HG03060 (cell line): ENCODE measurements around the gene OR2J2.
"Not testable (repeated sequence)": the region's sequence is repeated elsewhere in the genome, so short reads cannot be mapped to it uniquely, and the experiment has no call there.

Experiments
- ATAC-seq: cut with Tn5 transposase; IDR thresholded peaks from one replicate; pipeline ENCODE4 v1.9.1; 2021; ENCODE audit warnings: low read depth, moderate number of reproducible peaks; ENCODE audit not compliant: unreplicated experiment

The OR2J2 gene

DNA sequence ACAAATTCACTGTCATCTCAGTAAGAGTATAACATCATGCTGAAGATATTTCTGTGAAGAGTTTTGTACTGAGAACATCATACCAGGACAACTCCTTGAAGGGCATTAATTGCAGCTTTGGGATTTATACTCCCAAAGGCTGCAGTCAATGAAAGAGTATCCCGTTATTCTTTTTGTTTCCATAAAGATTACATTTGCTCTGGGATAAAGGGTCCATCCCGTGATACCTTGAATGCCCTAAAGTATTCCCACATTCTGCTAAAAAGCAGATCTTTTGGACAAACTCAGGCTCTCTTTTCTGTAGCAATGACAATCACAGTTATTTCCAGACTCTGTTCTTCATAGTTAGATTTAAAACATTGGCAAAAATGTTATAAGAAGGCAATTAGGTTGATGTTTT, at the start of gene OR2J2:
OR2J2 (plus strand) TSS at position 301 of the 400 bp plus-strand sequence. CDS start 2,729 bp downstream, outside the sequence.
- not testable (repeated sequence) for ATAC-seq

- no peak for ATAC-seq
Observed at GRCh38 chr6:29129326-29130012, 41.2 kb upstream of the OR2J2 start.

DNA sequence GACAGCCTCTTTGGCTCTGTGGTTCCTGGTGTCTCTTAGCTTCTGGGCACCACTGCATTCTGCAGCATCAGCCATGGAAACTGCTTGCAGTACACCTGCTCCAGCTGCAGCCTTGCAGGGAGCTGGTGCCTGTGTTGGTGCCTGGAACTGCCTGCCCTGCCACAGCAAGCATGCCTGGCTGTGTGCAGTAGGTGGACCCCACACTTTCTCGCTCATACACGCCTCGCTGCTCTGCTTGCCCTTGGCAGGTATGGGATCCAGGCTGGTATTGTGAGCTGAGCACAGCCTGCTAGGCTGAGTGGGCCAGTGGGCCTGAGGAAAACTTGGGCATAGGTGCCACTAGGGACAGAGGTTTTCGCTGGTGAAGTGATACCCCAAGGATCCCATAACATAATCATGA, 40.1 kb upstream of the OR2J2 start:
- ATAC-seq = no peak

GRCh38 chr6:29131691-29132090, 39.0 kb upstream of the OR2J2 start:
- ATAC-seq = no peak

GRCh38 chr6:29137724-29138123, 33.0 kb upstream of the OR2J2 start:
- no peak for ATAC-seq

DNA sequence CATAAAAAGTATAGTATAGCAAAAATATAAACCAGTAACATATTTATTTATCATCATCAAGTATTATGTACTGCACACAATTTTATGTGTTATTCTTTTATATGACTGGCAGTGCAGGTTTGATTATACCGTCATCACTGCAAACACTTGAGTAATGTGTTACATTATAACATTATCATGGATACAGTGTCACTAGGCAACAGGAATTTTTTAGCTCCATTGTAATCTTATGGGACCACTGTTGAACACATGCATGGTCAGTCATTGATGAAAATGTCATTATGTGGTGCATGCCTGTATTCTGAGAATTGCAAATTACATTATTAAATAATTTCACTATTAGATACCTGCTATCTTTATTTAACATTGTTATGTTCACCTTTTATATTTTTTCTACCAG, 29.1 kb upstream of the OR2J2 start:
- ATAC-seq = no peak

DNA sequence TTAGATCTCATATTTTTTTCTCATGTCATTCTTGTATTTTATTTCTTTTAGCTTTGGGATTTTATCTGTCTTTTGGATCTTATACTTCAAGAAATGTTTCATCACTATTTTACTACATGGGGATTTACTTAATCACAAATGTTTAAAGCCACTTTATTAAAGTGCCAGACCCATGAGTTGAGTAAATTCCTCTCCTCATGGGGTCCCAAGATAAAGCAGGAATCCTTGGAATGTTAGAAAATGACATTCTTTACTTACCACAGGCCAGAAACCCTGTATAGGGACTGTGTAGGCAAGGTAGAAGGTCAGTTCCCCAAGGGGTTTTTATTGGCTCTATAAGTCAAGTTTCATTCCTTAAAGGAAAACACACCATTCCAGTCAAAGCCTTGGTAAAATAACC, 28.4 kb upstream of the OR2J2 start:
- no peak for ATAC-seq

- ATAC-seq = no peak
Observed at GRCh38 chr6:29146179-29146578, 24.5 kb upstream of the OR2J2 start.

- no peak for ATAC-seq
Observed at GRCh38 chr6:29147074-29147473, 23.6 kb upstream of the OR2J2 start.

GRCh38 chr6:29149444-29149843, 21.3 kb upstream of the OR2J2 start:
- not testable (repeated sequence) for ATAC-seq

- no peak for ATAC-seq
Observed at GRCh38 chr6:29153083-29153482, 17.6 kb upstream of the OR2J2 start.

DNA sequence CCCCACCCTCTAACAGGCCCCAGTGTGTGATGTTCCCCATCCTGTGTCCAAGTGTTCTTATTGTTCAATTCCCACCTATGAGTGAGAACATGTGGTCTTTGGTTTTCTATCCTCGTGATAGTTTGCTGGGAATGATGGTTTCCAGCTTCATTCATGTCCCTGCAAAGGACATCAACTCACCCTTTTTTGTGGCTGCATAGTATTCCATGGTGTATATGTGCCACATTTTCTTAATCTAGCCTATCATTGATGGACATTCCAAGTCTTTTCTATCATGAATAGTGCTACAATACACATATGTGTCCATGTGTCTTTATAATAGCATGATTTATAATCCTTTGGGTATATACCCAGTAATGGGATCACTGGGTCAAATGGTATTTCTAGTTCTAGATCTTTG, 15.5 kb upstream of the OR2J2 start:
- ATAC-seq = not testable (repeated sequence)

GRCh38 chr6:29159922-29160321, 10.8 kb upstream of the OR2J2 start:
- ATAC-seq = not testable (repeated sequence)

DNA sequence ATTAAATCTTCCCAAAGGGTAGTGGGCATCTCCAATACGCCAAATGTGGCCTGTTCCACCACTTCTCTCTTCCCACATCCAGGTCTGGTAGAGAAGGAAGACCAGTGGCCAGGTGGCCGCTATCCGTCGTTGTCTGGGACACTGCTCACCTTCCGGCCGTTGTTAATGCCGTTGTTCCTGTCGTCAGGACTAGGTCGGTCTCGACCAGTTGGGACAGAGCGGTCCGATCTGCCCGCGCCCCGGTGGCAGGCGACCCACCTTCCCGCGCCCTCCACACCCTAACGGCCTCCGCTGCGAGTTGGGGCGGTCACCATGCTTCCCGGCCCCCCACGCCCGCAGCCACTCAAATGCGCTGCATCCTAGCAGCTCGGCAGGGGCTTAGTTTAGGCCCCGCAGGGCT, 5.1 kb upstream of the OR2J2 start:
- not testable (repeated sequence) for ATAC-seq

DNA sequence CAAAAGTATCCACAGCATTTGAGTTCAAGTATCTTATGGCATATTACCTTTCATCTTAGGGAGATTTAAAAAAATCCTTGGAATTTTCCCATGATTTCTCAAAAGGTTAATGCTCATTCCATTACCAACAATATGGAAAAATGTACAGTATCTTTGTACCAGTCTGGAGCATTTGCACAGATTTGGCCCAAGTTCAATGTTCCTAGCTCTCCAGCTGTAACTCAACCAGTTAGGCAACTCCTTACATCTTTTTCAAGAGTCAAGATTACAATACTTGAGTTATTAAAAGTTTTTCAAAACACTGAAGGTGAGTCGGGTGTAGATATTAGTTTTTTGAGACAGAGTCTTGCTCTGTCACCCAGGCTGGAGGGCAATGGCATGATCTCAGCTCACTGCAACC, 1.0 kb downstream of the OR2J2 start:
- no peak for ATAC-seq

DNA sequence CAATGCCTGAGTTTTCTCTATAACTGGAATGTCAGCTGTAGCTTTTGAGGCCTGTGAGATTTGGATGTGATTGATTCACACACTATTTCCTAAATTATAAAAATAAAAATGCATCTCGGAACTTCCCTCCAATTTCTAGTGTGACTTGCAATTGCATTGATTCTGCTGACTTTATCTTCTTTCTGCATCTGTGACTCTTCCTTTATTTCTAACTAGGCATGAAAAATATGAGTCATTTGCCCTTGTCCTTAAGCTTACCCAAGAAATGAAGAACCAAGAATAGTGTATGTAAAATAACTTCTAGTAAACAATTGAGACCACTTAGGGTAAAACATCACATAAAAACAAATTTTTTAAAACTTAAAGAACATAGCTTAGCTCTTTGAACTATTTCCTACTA, 12.9 kb downstream of the OR2J2 start:
- no peak for ATAC-seq

DNA sequence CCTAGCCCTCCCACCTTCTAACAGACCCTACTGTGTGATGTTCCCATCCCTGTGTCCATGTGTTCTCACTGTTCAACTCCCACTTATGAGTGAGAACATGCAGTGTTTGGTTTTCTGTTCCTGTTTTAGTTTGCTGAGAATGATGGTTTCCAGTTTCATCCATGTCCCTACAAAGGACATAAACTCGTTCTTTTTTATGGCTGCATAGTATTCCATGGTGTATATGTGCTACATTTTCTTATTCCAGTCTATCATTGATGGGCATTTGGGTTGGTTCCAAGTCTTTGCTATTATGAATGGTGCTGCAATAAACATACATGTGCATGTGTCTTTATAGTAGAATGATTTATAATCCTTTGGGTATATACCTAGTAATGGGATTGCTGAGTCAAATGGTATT, 18.0 kb downstream of the OR2J2 start:
- not testable (repeated sequence) for ATAC-seq

DNA sequence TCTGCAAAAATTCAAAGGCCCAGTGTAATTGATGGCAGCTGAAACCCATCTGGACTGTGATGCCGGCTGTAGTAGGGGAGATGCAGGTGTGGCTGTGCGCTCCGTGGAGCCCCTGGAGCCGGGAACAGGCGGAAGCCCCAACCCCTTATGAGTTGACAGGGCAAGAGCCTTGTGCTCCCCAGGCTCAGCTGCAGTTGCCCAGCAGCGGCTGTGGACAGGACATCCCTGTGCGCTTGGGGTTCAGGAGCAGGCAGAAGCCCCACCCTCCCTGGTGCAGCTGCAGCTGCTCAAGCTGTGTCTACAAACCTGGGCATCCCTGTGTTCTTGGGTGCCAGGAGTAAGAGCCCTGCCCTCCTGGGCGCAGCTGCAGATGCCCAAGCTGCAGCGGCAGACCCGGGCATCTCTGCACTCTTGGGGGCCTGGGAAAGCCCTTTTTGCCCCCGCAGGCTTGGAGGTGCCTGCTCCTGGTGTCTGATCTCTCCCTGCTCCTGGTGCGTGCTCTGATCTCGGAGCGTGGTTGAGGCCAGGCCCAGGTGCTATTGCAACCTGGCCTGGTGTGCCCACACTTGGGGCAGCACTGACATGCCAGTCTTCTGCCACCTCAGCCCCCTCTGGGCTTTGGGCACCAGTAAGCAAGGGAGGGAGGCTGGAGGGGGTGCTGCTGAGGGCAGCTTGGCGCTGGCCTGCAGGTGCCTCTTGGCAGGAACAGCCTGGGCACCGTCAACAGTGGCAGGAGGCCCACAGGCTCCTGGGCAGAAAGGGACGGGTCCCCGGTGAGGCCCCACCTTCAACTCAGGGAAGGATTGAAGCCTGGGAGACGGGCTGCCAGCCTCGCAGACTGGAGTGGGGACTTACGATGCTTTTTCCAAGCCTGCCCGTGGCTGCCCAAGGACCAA, 30.3 kb downstream of the OR2J2 start:
- ATAC-seq = no peak

- ATAC-seq = no peak
Observed at GRCh38 chr6:29201966-29202365, 31.3 kb downstream of the OR2J2 start.

GRCh38 chr6:29211488-29211887, 40.8 kb downstream of the OR2J2 start:
- no peak for ATAC-seq

GRCh38 chr6:29216528-29216927, 45.8 kb downstream of the OR2J2 start:
- no peak for ATAC-seq

- ATAC-seq = not testable (repeated sequence)
Observed at GRCh38 chr6:29217242-29217641, 46.5 kb downstream of the OR2J2 start.
